WTC11 (cell line): ENCODE data around the gene C6orf136. TPM values are rescaled to one million over a fixed set of nuclear protein-coding genes. Genes with fewer than 3 reads are reported as not detected.

Experiments used
- ATAC-seq: fragments of 200-7000 bp; cut with Tn5 transposase; 2 replicates; pipeline ENCODE4 v1.10.0; 2021; ENCODE audit warnings: mild to moderate bottlenecking, moderate library complexity
- CTCF ChIA-PET: fragments of 300-600 bp; sonication (Branson Sonifier 250); formaldehyde crosslinking; loops from one replicate; lab custom pipeline; 2021; ENCODE audit warnings: antibody characterized with exemption; lab: Charles Lee
- POLR2A ChIA-PET: fragments of 350-600 bp; sonication (Branson Sonifier 250); formaldehyde crosslinking; loops from one replicate; lab custom pipeline; 2021; ENCODE audit warnings: antibody characterized with exemption; lab: Charles Lee
- DNase-seq: peaks from one replicate; pipeline ENCODE4 v3.0.0; 2021; ENCODE audit warnings: low spot score
- H3K27ac Mint-ChIP-seq: 2 replicates; pipeline ENCODE4 v1.8.0; 2021; ENCODE audit warnings: mixed read lengths
- H3K27me3 Mint-ChIP-seq: 2 replicates; pipeline ENCODE4 v1.8.0; 2021; ENCODE audit warnings: low read depth, mild to moderate bottlenecking, moderate library complexity, mixed read lengths
- H3K36me3 Mint-ChIP-seq: 2 replicates; pipeline ENCODE4 v1.8.0; 2021; ENCODE audit warnings: mixed read lengths
- H3K4me1 Mint-ChIP-seq: 2 replicates; pipeline ENCODE4 v1.8.0; 2022; ENCODE audit warnings: mixed read lengths
- H3K4me3 Mint-ChIP-seq: 2 replicates; pipeline ENCODE4 v1.8.0; 2021; ENCODE audit warnings: mild to moderate bottlenecking, moderate library complexity, mixed read lengths
- H3K9me3 Mint-ChIP-seq: 2 replicates; pipeline ENCODE4 v1.8.0; 2021; ENCODE audit warnings: mixed read lengths
- ATF1 ChIP-seq: sonication (generic); formaldehyde crosslinking; IDR thresholded peaks from 2 replicates; pipeline ENCODE4 v1.8.1; 2023; ENCODE audit warnings: mild to moderate bottlenecking, moderate library complexity, missing genetic modification reagents
- CREM ChIP-seq: sonication (generic); formaldehyde crosslinking; IDR thresholded peaks from 2 replicates; pipeline ENCODE4 v1.8.1; 2022; ENCODE audit warnings: mild to moderate bottlenecking, missing genetic modification reagents, moderate library complexity
- ELF4 ChIP-seq: sonication (generic); formaldehyde crosslinking; IDR thresholded peaks from 2 replicates; pipeline ENCODE4 v1.8.1; 2022; ENCODE audit warnings: low read depth, mild to moderate bottlenecking, moderate library complexity, missing genetic modification reagents
- ESRRA ChIP-seq: sonication (generic); formaldehyde crosslinking; IDR thresholded peaks from 2 replicates; pipeline ENCODE4 v1.8.1; 2022; ENCODE audit warnings: mild to moderate bottlenecking, missing genetic modification reagents, borderline replicate concordance
- IRF2 ChIP-seq: sonication (generic); formaldehyde crosslinking; IDR thresholded peaks from 2 replicates; pipeline ENCODE4 v1.8.0; 2022; ENCODE audit warnings: low read depth, missing genetic modification reagents, borderline replicate concordance
- SMAD4 ChIP-seq: sonication (generic); formaldehyde crosslinking; IDR thresholded peaks from 2 replicates; pipeline ENCODE4 v1.8.0; 2022; ENCODE audit warnings: mild to moderate bottlenecking, missing genetic modification reagents
- SP1 ChIP-seq: sonication (generic); formaldehyde crosslinking; conservative IDR thresholded peaks from 2 replicates; pipeline ENCODE4 v1.8.1; 2022; ENCODE audit warnings: missing genetic modification reagents
- TCF7 ChIP-seq: sonication (generic); formaldehyde crosslinking; IDR thresholded peaks from 2 replicates; pipeline ENCODE4 v1.8.0; 2022; ENCODE audit warnings: mild to moderate bottlenecking, low read depth, missing genetic modification reagents, moderate library complexity
- ZBTB21 ChIP-seq: sonication (generic); formaldehyde crosslinking; IDR thresholded peaks from 2 replicates; pipeline ENCODE4 v1.8.1; 2023; ENCODE audit warnings: mild to moderate bottlenecking, missing genetic modification reagents, borderline replicate concordance
- total RNA-seq: library from RNA; stranded (reverse); gene quantifications from 3 replicates; pipeline ENCODE4 v1.2.3, GENCODE V29; 2021
- TF ChIP-seq, protein P1 (sequence below): sonication (generic); formaldehyde crosslinking; IDR thresholded peaks from 2 replicates; pipeline ENCODE4 v1.8.1; 2022; ENCODE audit warnings: low read depth, missing genetic modification reagents, borderline replicate concordance
- TF ChIP-seq, protein P2 (sequence below): sonication (generic); formaldehyde crosslinking; IDR thresholded peaks from 2 replicates; pipeline ENCODE4 v1.8.1; 2023; ENCODE audit warnings: mild to moderate bottlenecking, missing genetic modification reagents, moderate library complexity
- TF ChIP-seq, protein P3 (sequence below): fragments of 250-450 bp; sonication (Bioruptor Pico); IDR thresholded peaks from 2 replicates; pipeline ENCODE4 v1.9.0; 2021; ENCODE audit warnings: mild to moderate bottlenecking, borderline replicate concordance
- TF ChIP-seq, protein P4 (sequence below): sonication (generic); formaldehyde crosslinking; IDR thresholded peaks from 2 replicates; pipeline ENCODE4 v1.8.0; 2023; ENCODE audit warnings: missing genetic modification reagents
- TF ChIP-seq, protein P5 (sequence below): sonication (generic); formaldehyde crosslinking; IDR thresholded peaks from 2 replicates; pipeline ENCODE4 v1.8.0; 2022; ENCODE audit warnings: missing genetic modification reagents
- TF ChIP-seq, protein P6 (sequence below): sonication (generic); formaldehyde crosslinking; conservative IDR thresholded peaks from 2 replicates; pipeline ENCODE4 v1.8.1; 2023; ENCODE audit warnings: mild to moderate bottlenecking, low read depth, missing genetic modification reagents, moderate library complexity

The C6orf136 gene
- total RNA-seq, 1 experiment from 2014 or later, result 26.5 TPM

DNA sequence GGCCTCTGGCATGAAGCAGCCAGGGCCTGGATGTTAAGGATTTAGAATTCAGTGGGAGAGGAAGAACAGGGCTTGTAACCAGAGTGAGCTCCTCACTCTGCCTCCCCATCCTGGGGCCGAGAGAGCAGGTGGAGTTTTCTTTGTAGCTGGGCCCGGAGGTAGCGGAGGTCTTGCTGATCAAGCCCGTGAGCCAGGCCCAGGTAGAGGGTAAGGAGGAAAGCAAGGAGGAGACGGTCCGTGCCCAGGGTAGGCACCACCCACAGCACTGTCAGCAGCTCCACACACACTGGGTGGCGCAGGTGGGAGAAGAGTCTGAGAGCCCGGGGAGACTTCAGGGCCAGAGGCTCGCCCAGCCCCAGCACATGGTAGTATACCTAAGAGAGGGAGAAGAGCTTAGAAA is 41.6 kb downstream of the C6orf136 start (continued):
- TF ChIP-seq, protein P1, sequence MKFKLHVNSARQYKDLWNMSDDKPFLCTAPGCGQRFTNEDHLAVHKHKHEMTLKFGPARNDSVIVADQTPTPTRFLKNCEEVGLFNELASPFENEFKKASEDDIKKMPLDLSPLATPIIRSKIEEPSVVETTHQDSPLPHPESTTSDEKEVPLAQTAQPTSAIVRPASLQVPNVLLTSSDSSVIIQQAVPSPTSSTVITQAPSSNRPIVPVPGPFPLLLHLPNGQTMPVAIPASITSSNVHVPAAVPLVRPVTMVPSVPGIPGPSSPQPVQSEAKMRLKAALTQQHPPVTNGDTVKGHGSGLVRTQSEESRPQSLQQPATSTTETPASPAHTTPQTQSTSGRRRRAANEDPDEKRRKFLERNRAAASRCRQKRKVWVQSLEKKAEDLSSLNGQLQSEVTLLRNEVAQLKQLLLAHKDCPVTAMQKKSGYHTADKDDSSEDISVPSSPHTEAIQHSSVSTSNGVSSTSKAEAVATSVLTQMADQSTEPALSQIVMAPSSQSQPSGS (CRISPR knock-in tag), result no peak
- TF ChIP-seq, protein P2, sequence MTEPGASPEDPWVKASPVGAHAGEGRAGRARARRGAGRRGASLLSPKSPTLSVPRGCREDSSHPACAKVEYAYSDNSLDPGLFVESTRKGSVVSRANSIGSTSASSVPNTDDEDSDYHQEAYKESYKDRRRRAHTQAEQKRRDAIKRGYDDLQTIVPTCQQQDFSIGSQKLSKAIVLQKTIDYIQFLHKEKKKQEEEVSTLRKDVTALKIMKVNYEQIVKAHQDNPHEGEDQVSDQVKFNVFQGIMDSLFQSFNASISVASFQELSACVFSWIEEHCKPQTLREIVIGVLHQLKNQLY (CRISPR knock-in tag), result no peak
- TF ChIP-seq, protein P3, sequence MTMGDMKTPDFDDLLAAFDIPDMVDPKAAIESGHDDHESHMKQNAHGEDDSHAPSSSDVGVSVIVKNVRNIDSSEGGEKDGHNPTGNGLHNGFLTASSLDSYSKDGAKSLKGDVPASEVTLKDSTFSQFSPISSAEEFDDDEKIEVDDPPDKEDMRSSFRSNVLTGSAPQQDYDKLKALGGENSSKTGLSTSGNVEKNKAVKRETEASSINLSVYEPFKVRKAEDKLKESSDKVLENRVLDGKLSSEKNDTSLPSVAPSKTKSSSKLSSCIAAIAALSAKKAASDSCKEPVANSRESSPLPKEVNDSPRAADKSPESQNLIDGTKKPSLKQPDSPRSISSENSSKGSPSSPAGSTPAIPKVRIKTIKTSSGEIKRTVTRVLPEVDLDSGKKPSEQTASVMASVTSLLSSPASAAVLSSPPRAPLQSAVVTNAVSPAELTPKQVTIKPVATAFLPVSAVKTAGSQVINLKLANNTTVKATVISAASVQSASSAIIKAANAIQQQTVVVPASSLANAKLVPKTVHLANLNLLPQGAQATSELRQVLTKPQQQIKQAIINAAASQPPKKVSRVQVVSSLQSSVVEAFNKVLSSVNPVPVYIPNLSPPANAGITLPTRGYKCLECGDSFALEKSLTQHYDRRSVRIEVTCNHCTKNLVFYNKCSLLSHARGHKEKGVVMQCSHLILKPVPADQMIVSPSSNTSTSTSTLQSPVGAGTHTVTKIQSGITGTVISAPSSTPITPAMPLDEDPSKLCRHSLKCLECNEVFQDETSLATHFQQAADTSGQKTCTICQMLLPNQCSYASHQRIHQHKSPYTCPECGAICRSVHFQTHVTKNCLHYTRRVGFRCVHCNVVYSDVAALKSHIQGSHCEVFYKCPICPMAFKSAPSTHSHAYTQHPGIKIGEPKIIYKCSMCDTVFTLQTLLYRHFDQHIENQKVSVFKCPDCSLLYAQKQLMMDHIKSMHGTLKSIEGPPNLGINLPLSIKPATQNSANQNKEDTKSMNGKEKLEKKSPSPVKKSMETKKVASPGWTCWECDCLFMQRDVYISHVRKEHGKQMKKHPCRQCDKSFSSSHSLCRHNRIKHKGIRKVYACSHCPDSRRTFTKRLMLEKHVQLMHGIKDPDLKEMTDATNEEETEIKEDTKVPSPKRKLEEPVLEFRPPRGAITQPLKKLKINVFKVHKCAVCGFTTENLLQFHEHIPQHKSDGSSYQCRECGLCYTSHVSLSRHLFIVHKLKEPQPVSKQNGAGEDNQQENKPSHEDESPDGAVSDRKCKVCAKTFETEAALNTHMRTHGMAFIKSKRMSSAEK (CRISPR knock-in tag), result no peak

DNA sequence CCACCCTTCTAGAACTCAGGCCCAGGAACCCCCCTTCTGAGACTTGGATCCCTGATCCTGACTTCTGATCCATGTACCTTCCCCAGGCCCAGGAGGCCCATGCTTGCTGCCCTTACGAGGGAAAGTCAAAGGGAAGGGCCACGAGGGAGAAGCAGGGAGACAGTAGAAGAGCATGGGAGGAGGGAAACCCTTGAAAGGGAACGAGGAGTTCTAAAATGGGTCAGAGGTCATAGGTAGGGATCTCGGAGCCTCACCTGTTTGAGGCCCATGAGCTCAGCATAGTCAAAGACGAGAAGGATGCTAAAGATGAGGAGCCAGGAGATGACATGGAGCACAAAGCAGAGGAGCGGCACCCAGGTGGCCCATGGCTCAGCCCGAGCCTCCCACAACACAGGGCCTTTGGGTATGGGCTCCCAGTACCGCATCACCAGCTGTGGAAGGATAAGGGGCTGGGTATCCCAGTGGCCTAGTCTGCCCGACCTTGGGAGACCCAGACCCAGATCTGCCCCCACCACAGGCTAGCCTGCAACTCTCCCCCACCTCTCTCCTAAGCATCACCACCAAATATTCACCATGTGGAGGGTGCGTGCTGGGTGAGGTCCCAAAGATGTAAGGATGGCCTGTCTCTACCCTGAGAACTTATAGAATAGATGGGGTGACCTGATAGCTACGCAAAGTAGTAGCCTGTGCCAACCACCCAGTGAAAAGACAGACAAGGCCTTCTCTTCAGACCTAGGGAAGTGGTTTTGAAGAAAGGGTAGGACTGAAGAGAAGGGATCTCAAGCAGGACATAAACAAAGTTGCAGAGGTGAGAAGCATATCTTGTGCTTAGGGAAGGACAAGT is 42.3 kb downstream of the C6orf136 start:
- Mint-ChIP-seq H3K27ac (no peak overlapping the region), H3K27me3 (no peaks in the 10 kb centered on the region), H3K9me3 (no peaks in the 10 kb centered on the region), H3K4me1 (peaks cover 56% of the 10 kb centered on the region), H3K4me3 (peak overlapping the region; percentile 93), H3K36me3 (peaks cover 3% of the 10 kb centered on the region; the same call in 1 of the 2 replicates)
- ATAC-seq, result no peak
- CTCF ChIA-PET, result interaction anchor here (2.3 to 4.0 kb wide), 4 partner anchors 10 to 33 kb away, joined by 8 to 49 read pairs (median 28); no protein-coding TSS in a partner anchor
- POLR2A ChIA-PET, result interaction anchor here (2.6 kb wide), 1 partner anchor 191 kb away, joined by 5 read pairs; no protein-coding TSS in a partner anchor
- TF ChIP-seq CREM (CRISPR knock-in tag), result no peak
- TF ChIP-seq, protein P4, sequence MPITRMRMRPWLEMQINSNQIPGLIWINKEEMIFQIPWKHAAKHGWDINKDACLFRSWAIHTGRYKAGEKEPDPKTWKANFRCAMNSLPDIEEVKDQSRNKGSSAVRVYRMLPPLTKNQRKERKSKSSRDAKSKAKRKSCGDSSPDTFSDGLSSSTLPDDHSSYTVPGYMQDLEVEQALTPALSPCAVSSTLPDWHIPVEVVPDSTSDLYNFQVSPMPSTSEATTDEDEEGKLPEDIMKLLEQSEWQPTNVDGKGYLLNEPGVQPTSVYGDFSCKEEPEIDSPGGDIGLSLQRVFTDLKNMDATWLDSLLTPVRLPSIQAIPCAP (CRISPR knock-in tag), result 0 out of 2 replicates have a peak, but pooled peaks have one; percentile 18
- DNase-seq, result no peak

DNA sequence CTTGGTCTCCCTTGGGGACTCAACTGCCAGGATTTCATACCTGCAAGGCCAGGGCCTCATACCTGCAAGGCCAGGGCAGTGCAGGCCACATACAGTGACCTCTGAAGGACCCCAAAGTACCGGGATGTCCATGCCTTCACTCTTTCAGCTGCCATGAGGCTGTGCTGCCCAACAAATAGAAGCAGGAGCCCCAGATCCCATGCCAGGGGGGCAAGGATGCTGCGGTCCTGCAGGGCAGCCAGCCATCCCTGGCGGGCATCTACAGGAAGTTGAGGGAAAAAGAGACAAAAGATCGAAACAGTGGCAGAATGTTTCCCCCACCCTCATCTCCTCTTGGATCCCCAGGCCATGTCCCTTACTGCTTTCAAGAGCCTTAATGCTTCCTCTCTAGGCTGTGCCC is 43.1 kb downstream of the C6orf136 start:
- peak overlapping the region; percentile 93 for H3K4me3 Mint-ChIP-seq
- DNase-seq (no peak), ATAC-seq (no peak)
- H3K36me3 Mint-ChIP-seq, result peaks cover 3% of the 10 kb centered on the region; the same call in 1 of the 2 replicates
- no peaks in the 10 kb centered on the region for H3K9me3 Mint-ChIP-seq
- POLR2A ChIA-PET, result interaction anchor here (0.6 to 2.6 kb wide), 5 partner anchors 10 to 190 kb away, joined by 3 to 5 read pairs (median 3); partner anchors contain the start of gene MDC1
- no peaks in the 10 kb centered on the region for H3K27me3 Mint-ChIP-seq
- H3K4me1 Mint-ChIP-seq, result peaks cover 51% of the 10 kb centered on the region
- H3K27ac Mint-ChIP-seq, result 0 out of 2 replicates have a peak overlapping the region, but pooled peaks have one; percentile 92
- CTCF ChIA-PET, result interaction anchor here (0.7 to 4.0 kb wide), 6 partner anchors 11 to 191 kb away, joined by 3 to 49 read pairs (median 9); partner anchors contain the start of gene DHX16
- TF ChIP-seq, protein P5, sequence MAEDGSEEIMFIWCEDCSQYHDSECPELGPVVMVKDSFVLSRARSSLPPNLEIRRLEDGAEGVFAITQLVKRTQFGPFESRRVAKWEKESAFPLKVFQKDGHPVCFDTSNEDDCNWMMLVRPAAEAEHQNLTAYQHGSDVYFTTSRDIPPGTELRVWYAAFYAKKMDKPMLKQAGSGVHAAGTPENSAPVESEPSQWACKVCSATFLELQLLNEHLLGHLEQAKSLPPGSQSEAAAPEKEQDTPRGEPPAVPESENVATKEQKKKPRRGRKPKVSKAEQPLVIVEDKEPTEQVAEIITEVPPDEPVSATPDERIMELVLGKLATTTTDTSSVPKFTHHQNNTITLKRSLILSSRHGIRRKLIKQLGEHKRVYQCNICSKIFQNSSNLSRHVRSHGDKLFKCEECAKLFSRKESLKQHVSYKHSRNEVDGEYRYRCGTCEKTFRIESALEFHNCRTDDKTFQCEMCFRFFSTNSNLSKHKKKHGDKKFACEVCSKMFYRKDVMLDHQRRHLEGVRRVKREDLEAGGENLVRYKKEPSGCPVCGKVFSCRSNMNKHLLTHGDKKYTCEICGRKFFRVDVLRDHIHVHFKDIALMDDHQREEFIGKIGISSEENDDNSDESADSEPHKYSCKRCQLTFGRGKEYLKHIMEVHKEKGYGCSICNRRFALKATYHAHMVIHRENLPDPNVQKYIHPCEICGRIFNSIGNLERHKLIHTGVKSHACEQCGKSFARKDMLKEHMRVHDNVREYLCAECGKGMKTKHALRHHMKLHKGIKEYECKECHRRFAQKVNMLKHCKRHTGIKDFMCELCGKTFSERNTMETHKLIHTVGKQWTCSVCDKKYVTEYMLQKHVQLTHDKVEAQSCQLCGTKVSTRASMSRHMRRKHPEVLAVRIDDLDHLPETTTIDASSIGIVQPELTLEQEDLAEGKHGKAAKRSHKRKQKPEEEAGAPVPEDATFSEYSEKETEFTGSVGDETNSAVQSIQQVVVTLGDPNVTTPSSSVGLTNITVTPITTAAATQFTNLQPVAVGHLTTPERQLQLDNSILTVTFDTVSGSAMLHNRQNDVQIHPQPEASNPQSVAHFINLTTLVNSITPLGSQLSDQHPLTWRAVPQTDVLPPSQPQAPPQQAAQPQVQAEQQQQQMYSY (CRISPR knock-in tag), result no peak
- TF ChIP-seq, protein P6, sequence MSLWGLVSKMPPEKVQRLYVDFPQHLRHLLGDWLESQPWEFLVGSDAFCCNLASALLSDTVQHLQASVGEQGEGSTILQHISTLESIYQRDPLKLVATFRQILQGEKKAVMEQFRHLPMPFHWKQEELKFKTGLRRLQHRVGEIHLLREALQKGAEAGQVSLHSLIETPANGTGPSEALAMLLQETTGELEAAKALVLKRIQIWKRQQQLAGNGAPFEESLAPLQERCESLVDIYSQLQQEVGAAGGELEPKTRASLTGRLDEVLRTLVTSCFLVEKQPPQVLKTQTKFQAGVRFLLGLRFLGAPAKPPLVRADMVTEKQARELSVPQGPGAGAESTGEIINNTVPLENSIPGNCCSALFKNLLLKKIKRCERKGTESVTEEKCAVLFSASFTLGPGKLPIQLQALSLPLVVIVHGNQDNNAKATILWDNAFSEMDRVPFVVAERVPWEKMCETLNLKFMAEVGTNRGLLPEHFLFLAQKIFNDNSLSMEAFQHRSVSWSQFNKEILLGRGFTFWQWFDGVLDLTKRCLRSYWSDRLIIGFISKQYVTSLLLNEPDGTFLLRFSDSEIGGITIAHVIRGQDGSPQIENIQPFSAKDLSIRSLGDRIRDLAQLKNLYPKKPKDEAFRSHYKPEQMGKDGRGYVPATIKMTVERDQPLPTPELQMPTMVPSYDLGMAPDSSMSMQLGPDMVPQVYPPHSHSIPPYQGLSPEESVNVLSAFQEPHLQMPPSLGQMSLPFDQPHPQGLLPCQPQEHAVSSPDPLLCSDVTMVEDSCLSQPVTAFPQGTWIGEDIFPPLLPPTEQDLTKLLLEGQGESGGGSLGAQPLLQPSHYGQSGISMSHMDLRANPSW (CRISPR knock-in tag), result no peak
- TF ChIP-seq SMAD4 (CRISPR knock-in tag) (no peak), ESRRA (no peak), IRF2 (CRISPR knock-in tag) (no peak), ZBTB21 (CRISPR knock-in tag) (no peak), ELF4 (CRISPR knock-in tag) (no peak), TCF7 (CRISPR knock-in tag) (no peak), ATF1 (no peak), SP1 (no peak)
